GM18951 (cell line): ENCODE data around the gene UBR1.
"Not testable (repeated sequence)": the region's sequence is repeated elsewhere in the genome, so short reads cannot be mapped to it uniquely, and the experiment has no call there.

Experiments
- POLR2A ChIP-seq: IDR thresholded peaks from 4 replicates; pipeline ENCODE4 v1.6.1; 2011; ENCODE audit warnings: mild to moderate bottlenecking; ENCODE audit not compliant: insufficient read length, insufficient read depth; ENCODE audit errors: extremely low read depth
- in situ Hi-C: fragments of 300-500 bp; cut with MboI; formaldehyde crosslinking; loops from one replicate; pipeline ENCODE4 v1.12.0; 2022; ENCODE audit warnings: low sequenced_read_pairs, mixed read lengths, inconsistent platforms; ENCODE audit not compliant: unreplicated experiment

The UBR1 gene

DNA sequence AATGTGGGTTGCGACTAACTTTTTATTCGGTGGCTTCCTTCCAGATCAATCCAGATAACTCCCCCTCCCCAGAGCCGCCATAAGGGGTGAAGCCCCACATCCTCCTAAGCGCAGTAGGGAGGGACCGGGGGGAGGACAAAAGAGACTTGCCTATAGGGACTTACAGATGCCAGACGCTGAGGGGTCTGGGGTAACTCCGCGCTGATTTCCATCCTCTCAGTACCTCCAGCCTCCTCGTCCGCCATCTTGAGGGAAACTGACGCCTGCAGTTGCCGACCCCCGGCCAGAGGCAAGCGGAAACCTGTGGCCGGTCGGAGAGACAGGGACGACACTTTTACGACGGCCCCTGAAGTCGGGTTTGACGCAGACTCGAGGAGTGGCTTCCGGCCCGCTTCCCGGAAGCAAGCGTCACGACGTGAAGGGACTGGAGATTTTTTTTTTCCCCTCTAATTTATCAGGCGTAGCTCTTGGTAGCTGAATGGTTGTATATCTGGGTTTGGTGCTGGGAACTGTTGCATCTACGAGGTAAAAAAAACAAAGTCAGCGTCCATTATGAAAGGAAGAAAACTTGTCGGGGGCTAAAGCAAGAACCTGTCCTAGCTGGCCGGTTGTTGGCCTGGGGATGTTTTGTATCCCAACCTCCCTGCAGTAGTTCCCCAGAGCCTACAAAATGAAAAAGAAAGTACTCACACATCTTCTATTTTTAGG, at the start of gene UBR1:
TSS of gene UBR1 (minus strand) at position 261 of the 708 bp plus-strand sequence. CDS start at position 245, 16 bp downstream.
- TF ChIP-seq POLR2A: peak; percentile 79
- in situ Hi-C loops: no loop called here

DNA sequence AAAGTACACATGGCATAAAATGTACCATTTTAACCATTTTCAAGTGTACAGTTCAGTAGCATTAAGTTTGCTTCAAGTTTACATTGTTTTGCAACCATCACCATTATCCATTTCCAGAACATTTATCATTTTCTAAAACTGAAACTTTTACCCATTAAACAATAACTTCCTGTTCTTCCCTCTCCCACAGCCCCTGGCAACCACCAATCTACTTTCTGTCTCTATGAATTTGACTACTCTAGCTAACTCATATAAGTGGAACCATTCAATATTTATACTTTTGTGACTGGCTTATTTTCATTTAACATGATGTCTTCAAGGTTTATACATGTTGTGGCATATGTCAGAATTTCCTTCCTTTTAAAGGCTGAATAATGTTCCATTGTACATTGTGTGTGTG, 47.4 kb upstream of the UBR1 start:
- no peak for TF ChIP-seq POLR2A
- in situ Hi-C loops: no loop called here

DNA sequence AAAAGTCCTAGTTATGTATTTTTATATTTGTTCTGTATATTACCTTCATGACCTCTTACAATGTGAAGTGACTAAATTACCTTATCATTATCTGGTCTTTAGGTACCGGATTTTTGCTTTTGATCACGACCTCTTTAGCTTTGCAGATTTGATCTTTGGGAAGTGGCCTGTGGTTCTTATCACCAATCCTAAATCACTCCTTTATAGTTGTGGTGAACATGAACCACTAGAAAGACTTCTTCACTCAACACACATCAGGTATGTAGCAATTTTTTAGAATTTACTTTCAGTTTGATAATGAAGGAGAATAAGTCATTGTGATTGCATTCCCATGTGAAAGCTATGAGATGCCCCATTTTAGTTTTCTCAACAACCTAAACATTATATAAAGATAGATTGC, 45.9 kb upstream of the UBR1 start:
- in situ Hi-C loops: no loop called here
- TF ChIP-seq POLR2A: no peak

DNA sequence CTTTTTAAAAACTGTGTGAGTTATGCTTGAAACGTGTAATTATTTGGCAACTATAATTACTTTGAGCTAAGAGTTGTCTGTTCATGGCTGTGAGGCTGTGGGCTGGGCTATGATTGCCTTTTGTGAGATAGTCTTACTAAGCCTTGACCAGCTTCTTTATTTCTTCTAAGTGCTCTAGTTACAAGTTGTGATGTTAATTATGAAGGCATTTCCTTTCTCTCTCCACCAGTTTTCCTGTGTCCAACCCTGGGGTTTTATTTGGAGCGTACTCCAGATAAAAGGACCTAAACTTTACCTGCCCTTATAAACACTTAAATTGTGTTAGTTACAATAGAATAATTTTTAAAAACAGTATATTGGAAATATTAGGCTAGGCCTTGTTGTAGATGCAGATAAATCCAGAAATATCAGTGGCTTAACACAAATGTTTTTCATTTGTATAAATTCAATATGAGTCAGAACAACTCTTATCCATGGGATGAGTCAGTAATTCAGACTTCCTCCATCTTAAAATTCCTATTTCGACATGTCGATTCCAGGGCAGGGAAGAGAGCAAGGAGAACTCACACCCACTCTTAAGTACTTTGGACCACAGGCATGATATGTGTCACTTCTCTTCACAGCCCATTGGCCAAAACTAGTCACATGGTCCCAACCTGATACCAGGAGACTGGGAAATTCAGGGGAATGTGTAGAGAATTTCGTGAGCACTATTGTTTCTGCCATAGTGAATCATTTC, 44.5 kb upstream of the UBR1 start:
- in situ Hi-C loops: no loop called here

DNA sequence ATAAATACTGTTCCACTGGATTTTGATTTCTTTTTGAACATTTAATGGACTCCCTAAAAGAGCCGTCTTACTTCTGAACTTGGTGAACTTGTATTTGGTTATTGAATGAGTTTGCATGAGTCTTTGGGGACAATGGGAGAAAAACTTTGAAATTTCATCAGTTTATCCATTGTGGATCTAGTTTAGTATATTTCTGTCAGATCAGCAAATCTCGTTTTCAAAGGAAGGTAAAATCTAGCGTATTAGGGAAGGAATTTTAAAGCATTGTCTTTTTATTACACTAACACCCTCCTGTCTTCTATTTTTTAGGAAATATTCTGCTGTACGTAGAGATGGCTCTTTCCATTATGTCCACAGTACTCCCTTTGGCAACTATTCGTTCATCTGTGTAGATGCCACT, 40.3 kb upstream of the UBR1 start:
- in situ Hi-C loops: no loop called here
- TF ChIP-seq POLR2A: no peak

More for the DNA sequence above, 44.5 kb upstream of the UBR1 start:
- no peak for TF ChIP-seq POLR2A

DNA sequence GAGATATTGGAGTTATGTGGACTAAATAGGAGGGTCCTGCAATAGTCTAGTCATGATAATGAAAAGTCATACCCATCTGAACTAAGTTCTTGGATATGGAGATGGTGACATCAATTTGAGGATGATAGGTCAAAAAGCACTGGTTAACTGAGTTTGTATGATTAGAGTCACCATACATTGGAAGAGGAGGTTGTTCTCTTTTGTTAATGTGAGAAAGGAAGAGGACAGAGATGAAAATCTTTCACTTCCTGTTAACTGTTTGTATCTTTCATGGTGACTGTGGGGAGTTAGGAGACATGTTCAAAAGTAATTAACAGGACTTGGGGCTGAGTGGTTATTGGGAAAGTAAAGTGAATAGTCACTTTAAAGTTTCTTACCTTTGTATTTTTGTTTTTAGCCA, 38.7 kb upstream of the UBR1 start:
- no peak for TF ChIP-seq POLR2A
- in situ Hi-C loops: no loop called here

DNA sequence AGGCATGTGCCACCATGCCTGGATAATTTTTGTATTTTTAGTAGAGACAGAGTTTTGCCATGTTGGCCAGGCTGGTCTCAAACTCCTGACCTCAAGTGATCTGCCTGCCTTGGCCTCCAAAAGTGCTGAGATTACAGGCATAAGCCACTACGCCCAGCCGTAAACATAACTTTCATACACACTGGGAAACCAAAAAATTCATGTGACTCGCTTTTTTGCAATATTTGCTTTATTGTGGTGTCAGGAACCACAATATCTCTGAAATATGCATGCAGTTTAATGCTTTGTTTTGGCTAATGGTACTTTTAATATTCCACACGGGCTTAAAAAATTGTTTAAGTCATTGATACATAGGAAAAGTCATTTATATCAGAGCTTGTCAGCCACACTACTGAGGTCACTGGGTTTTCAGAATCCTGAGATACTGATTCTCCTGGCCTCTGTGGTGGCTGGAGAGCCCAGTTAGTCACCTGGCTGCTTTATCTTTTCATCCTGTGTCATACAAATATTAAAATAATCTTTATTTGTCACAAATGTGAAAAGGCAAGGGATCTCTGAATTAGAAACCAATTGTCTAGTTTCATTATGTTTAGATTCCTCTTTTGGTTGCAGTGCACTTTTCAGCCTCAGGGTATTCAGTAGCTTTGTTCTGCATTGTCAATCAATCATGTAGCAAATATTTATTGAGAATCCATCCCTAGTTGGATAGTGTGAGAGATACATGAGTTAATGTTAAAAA, 37.5 kb upstream of the UBR1 start:
- in situ Hi-C loops: no loop called here
- no peak for TF ChIP-seq POLR2A

DNA sequence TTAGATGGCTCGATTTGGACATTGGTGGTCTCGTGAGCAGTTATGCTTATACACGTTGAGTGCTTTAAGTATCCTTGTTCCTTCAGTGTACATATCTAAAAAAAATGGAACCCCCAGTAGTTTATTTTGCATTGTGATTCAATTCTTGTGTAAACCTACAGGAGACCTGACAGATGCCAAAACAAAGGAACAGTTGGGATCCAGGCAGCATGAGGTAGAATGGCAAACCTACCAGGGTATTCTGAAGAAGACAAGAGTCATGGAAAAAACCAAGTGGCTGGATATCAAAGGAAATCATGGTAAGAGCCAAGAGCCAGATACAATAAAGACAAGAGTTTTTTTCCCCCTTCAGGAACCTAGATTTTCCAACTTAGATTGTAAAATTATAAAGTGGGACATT, 29.5 kb upstream of the UBR1 start:
- in situ Hi-C loops: no loop called here
- TF ChIP-seq POLR2A: no peak

DNA sequence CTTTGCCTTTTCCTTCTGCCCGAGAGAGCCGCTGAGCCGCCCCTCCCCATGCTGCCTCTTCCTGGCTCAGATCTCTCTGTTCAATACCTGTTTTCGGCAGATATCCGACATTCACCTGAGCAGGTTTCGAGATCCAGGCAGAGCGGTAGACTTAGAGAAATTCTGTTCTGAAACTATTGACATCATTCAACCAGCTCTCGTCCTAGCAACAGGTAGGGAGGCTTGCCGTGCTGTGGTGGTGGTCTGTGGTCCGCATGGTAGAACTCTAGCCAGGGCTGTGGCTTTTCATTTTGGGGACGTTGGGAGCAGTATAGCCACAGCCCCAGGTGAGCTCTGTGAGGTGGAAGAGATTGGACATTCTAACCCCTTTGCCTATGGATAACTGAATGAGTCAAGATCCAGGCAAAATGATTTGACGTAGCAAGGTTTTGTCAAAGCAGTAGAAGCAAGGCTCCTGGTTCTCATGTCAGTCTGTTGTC, 28.4 kb upstream of the UBR1 start:
- TF ChIP-seq POLR2A: no peak
- in situ Hi-C loops: no loop called here

DNA sequence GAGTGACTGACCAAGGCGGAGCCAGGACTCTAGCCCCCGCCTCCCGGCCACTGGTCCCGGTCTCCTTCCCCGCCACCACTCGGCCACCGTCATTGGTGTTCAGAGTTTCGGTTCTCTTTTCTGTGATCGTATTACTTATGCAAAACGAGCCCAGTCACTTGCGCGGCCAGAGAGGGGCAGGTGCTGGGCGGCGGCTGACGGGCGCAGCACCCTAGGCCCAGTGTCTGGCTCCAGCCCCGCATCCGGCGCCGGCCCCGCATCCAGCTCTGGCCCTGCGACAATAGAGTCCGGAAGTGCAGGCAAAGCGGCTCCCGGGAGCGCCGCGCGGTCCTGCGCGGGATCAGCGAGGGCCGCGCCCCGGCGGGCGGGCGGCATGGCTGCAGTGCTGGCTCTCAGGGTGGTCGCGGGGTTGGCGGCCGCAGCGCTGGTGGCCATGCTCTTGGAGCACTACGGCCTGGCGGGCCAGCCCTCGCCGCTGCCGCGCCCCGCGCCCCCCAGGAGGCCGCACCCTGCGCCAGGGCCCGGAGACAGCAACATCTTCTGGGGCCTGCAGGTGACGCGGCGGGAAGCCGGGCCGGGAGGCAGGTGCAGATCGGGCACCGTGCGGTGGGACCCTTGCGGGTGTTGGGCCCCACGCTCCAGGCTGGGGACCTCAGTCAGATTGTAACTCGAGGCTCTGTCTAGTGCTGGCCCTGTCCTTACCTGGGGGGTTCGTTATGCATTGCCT, 27.8 kb upstream of the UBR1 start, which contains the start of gene TMEM62:
TSS of gene TMEM62 (plus strand) at position 157 of the 727 bp plus-strand sequence. CDS start at position 374, 217 bp downstream.
- peak; percentile 98 for TF ChIP-seq POLR2A
- in situ Hi-C loops: no loop called here

DNA sequence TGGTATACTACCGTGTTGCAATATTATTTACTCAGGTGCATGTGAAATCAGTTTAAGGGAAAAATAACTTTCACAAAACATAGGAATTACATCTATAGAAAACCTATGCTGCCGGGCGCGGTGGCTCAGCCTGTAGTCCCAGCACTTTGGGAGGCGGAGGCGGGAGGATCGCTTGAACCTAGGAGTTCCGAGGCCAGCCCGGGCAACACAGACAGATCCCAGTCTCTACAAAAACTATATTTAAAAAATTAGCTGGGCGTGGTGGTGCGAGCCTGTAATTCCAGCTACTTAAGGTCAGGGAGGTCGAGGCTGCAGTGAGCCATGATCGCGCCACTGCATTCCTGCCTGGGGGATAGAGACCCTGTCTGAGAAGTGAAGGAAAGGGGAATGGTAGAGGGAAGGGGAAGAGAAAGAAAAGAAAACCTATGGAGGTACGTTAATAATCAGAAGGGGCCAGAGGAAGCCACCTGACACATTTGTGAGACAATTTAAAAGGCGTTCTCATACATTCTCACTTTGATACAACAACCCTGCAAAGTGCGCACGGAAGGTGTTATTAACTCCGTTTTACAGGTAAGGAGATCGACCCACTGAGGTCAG, 27.1 kb upstream of the UBR1 start:
- in situ Hi-C loops: no loop called here
- no peak for TF ChIP-seq POLR2A

DNA sequence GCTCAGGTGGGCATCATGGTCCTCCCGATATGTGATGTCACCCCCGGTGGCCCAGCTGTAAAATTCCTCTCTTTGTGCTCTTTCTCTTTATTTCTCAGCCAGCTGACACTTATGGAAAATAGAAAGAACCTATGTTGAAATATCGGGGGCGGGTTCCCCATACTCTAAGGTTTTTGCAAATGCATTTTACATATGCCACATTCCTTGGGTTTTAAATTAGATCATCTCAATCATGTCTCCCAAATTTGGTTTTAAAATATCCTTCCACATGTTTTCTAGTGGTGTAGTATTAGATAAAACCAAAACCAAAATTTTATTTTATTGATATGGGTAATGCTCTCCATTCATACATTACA, 23.1 kb upstream of the UBR1 start:
- no peak for TF ChIP-seq POLR2A
- in situ Hi-C loops: no loop called here

DNA sequence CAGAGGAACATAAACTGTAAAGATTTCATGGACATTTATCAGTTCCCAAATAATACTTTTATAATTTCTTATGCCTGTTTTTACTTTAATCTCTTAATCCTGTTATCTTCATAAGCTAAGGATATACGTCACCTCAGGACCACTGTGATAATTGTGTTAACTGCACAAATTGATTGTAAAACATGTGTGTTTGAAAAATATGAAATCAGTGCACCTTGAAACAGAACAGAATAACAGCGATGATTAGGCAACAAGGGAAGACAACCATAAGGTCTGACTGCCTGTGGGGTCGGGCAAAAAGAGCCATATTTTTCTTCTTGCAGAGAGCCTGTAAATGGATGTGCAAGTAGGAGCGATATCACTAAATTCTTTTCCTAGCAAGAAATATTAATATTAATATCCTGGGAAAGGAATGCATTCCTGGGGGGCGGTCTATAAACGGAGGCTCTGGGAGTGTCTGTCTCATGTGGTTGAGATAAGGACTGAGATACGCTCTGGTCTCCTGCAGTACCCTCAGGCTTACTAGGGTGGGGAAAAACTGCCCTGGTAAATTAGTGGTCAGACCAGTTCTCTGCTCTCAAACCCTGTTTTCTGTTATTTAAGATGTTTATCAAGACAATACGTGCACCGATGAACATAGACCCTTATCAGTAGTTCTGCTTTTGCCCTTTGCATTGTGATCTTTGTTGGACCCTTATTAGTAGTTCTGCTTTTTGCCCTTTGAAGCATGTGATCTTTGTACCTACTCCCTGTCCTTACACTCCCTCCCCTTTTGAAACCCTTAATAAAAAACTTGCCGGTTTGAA, 22.5 kb upstream of the UBR1 start:
- in situ Hi-C loops: not testable (repeated sequence)
